ENCODE data around the gene KCNQ2.

KCNQ2 gene

DNA sequence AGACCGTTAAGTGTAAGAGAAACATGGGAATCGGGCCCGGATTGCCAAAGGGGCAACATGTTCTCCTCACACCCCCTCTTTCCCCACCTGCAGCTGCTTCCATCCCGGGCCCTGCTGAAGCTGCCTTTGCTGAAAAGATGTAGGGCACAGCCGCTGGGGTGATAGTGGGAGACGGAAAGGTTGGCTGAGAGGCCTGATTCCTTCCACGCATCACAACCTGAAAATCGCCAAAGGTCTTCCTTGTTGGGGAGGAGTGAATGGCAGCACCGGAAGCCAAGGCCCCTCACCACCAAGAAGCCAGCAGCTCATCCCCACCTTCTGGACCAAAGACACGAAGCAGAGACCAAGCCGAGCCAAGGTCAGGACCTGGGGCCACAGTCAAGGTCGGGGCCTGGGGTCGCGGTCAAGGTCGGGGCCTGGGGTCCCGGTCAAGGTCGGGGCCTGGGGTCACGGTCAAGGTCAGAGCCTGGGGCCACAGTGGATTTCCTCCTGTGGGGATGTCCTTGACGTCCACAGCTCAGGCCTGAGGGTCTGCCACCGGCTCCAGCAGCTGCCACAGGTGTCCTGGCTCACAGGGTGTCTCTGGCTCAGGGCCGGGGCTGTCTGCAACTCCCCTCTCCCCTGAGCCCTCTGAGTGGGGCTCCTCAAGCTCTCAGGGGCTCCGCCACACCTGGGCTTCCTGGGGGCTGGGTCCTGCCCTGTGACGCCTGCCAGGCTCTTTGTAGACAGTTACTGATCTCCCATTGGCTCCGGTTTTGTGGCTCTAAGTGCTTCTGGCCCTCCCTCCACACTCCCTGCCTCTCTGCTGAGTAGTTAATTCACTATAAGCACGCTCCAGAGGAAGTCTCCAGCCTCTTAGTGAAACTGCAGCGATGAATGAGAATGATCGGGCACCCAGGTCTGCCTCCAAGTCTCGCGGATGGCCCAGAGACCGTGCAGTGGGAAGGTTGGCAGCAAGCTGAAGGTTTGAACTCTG lies 105.8 kb downstream of the KCNQ2 start:
- no peak for DNase-seq

DNA sequence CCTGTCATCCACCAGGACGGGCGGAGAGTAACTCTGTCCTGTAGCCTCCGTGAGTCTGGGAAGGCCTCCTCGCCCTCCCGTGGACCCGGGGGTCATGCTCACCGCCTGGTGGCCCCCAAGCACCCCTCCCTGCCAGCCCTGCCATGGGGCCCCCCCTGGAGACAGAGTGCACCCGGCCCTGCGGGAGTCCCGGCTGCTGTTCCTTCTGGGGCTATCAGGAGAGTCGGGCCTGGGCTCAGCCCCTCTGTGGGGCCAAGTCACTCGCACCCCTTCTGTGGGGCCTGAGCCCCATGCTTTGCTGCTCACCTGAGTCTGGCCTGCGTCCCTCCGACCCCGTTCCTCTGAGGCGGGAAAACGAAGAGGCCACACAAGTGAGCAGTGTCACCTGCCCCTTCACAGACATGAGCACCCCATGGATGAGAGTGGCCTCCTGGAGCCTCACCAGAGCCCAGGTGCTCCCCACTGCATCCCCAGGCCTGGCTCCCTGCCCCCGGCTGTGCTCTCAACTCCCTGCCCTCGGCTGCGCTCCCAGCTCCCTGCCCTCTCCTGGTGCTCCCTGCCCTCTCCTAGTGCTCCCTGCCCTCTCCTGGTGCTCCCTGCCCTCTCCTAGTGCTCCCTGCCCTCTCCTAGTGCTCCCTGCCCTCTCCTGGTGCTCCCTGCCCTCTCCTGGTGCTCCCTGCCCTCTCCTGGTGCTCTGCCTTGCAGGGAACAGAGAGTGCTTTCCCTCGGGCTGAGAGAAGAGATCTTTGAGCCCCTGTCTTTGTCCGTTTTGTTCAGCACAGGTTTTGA lies 106.7 kb downstream of the KCNQ2 start:
- no peak for DNase-seq

- no peak for DNase-seq
Observed at GRCh38 chr20:63364801-63365585, 107.5 kb downstream of the KCNQ2 start.

DNA sequence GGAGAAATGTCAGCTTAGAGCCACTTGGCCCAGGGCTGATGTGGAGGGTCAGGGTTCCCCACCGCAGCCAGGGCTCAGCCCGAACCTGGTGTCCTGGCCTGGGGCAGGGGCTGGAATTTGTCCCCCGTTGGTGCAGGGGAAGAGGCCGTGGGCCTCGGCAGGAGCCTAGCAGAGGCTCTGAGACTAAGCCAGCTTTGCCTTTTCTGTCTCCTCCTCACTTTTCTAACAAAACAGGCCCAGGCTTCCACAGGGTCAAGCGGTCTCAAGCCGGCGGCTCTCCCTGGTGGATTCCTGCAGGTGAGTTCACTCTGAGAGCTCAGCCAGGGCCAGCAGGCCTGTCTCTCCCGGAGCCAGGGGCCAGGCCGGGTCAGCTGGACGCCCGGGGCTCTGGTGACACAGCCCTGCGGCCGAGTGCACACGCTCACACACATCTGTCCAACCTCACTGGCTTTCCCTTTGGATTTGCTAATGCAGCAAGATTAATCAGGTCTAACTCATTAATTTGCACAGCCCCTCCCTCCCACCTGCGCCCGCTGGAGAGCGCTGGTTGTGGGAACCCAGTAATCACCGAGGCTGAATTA lies 108.4 kb downstream of the KCNQ2 start:
- DNase-seq = no peak

DNA sequence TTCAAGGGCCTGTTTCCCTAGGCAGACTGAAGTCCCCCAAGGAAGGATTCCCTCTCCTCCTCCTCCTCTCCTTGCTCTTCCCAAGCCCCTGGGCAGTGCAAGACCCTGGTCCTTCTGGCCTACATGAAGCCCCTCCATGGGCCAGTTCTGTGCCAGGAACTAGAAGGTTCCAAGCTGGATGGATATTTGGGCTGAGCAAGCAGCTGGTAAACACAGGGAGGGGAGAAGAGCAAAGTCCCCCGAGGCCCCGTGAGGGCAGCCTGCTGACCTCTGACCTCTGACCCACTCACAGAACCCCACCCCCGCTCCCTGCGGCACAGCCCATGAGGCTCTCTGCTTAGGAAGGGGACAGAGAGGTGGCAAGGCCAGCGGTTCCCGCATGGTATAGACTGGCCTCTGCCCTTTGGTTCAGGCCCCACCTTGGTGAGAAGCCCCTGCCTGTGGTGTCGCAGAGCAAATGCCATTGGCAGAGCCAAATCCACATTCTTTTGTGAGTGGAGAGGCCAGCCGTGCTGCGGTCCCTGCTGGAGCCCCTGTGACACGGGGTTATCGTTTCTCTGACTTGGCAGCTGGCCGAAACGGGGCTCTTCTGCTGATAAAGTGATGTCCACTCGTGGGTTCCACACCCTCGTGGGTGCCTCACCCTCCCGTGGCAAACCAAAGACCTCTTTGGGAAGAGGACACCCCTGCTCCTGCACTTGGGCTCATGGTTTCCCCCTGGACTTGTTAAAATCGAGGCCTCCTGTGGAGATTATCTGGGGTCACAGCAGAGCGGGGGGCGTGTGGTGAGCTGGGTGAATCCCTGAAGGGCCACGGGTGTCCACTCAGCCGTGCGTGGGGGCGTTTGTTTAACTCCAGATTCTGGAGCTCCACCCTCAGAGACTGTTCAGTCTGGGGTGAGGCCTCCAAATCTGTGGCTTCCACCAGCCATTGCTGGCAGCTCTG lies 109.2 kb downstream of the KCNQ2 start:
- no peak for DNase-seq

DNA sequence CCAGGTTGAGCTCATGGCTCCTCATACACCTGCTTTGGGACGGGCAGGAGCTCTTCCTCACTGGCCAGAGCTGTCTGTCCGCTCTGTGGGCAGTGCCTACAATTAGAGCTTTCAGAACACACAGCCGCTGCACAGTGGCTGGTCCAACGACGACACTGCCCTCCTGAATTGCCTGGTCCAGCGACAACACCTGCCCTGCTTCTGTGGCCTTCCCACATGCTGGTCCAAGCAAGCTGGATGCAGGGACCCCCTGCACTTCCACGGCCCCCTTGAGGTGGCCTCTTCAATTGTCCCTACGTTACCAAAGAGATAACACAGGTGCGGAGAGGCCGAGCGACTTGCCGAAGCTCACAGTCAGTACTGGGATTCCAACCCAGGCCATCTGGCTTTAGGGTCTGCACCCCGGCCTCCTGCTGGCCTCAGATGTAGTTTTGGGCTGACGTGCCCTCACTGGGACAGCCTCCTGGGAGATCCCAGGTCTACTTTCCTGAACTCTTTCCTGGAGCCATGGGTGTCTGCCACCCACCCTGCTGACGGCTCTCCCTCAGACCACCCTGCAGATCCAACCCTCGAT lies 109.9 kb downstream of the KCNQ2 start:
- no peak for DNase-seq

- no peak for DNase-seq
Observed at GRCh38 chr20:63361519-63362435, 110.7 kb downstream of the KCNQ2 start.

DNA sequence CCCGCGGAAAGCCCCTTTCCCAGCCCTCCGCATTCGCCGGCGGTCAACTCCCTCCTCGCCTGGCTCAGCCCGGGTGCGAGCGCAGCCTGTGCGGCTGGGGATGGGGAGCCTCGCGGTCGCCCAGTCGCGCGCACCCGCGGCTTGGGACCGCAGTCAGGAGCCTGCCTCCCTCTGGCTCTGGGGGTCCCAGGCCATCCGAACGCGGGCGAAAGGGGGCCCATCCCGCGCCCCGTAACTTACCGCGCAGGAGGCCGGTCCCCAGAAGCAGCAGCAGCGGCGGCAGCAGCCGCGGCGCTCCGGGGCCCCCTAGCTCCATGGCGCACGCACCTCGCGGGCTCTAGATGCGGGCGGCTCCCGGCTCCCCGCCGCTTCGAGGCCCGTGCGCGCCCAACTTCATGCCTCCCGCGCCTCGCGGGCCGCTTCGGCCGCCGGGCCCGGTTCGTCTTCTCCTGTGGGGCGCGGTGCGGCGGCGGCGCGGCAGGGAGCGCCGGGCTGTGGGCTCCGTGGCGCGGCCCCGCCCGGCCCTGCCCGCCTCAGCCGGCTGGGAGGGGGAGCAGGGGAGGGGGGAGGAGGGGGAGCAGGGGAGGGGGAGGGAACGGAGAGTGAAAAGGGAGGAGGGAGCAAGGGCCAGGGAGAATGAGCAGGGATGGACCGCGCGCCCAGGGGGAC lies 111.5 kb downstream of the KCNQ2 start, which contains the start of gene CHRNA4:
CHRNA4 (minus strand) TSS at position 500 of the 669 bp plus-strand sequence; CDS start at position 316, 184 bp downstream.
- DNase-seq = no peak

- DNase-seq = no peak
Observed at GRCh38 chr20:63359937-63360849, 112.3 kb downstream of the KCNQ2 start.

GRCh38 chr20:63359164-63359934 lies 113.1 kb downstream of the KCNQ2 start:
- no peak for DNase-seq

DNA sequence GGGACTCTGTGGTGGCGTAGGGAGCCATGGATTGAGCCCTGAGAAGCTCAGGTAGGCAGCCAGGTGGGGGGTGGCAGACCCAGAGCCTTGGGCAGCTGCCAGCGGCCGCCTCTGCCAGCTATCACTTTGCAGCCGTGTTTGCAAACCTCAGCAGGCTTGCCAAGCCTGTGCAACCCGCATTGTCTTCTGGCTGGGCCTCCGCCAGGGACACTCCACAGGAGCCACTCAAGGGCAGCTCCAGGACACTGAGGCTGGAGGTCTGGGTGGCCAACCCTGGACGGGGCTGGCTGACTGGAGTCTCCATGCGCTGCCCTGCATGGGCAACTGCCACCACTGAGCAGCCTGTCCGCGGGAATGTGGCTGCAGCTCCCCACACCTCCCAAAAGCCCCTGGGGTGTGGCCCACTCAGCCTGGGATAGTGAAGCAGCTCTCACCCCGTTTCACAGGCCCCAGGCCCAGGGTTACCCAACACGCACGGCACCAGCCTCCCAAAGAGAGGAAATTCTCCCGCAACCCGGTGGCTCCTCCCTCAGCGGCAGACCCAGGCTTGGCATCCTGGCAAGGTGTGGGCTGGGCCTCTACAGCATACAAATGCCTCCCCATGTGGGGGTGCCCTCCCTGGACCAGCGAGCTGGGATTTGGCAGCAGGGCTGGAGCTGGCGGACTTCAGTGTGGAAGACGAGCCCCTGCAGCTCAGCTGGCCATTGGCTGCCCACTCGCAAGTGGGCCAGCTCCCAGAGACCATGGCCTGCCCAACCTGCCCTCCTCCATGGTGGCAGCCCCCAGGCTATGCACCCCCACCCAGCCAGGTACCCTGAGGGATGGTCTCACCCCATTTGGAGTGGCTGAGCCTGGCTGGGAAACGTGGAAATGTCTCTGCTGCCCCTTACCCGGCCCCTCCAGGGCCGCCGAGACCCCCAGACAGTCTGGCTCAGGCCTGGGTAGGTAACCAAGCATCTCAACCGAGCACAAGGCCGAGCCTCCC lies 114.2 kb downstream of the KCNQ2 start:
- DNase-seq = no peak

- no peak for DNase-seq
Observed at GRCh38 chr20:63356931-63357879, 115.2 kb downstream of the KCNQ2 start.

- no peak for DNase-seq
Observed at GRCh38 chr20:63356511-63356910, 115.9 kb downstream of the KCNQ2 start.

DNA sequence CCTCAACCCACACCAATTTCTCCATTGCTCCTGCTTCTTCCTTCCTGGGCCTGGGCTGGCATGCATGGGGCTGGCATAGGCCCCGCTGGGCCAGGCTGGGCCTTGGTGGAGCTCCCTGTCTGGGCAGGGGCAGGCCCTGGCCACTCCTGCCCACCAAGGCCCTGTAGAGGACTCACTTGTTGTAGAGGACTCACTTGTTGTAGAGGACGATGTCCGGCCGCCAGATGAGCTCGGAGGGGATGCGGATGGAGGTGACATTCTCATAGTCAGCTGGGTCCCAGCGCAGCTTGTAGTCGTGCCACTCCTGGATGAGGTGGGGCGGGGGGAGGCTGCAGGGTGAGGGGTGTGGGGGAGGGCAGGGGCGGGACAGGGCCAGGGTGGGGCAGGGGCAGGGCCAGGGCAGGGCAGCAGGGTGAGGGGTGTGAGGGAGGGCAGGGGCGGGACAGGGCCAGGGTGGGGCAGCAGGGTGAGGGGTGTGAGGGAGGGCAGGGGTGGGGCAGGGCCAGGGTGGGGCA lies 116.6 kb downstream of the KCNQ2 start:
- no peak for DNase-seq

All from midbrain (tissue), 1 donor.